IMR-90 (cell line): Measurements from ENCODE around the gene ZNF521. TPM values are rescaled to one million over a fixed set of nuclear protein-coding genes. Genes with fewer than 3 reads are reported as not detected.

Source experiments
- ATAC-seq: fragments of 200-7000 bp; cut with Tn5 transposase; 2 replicates; pipeline ENCODE4 v1.9.1; 2020; ENCODE audit warnings: low read depth, mild to moderate bottlenecking, moderate library complexity
- BruUV-seq: library from RNA; stranded (reverse); fragments of 400-500 nt; replicated peaks from 2 replicates; lab custom pipeline; 2021; lab: Mats Ljungman, UMichigan
- CTCF ChIA-PET: fragments of 300-600 bp; formaldehyde crosslinking; extraction: SDS; loops from one replicate; lab custom pipeline; 2021; ENCODE audit warnings: antibody characterized with exemption; lab: Yijun Ruan, JAX
- POLR2A ChIA-PET: fragments of 300-600 bp; sonication (Branson Sonifier 250); formaldehyde crosslinking; loops from one replicate; lab custom pipeline; 2022; ENCODE audit warnings: antibody characterized with exemption; ENCODE audit not compliant: unreplicated experiment; lab: Charles Lee
- DNase-seq: peaks from one replicate; pipeline ENCODE4 v3.0.0; 2013
- H2AFZ ChIP-seq: replicated peaks from 2 replicates; pipeline ENCODE3; 2013; ENCODE audit warnings: low read length, mild to moderate bottlenecking; ENCODE audit not compliant: poor library complexity
- H2AK5ac ChIP-seq: 2 replicates; pipeline ENCODE4 v1.6.1; 2013; ENCODE audit warnings: low read depth, low read length, inconsistent platforms
- H2AK9ac ChIP-seq: replicated peaks from 2 replicates; pipeline ENCODE3; 2013; ENCODE audit warnings: mild to moderate bottlenecking, low read depth, low read length, moderate library complexity; ENCODE audit not compliant: poor library complexity
- H2BK120ac ChIP-seq: 2 replicates; pipeline ENCODE4 v1.6.1; 2013; ENCODE audit warnings: low read depth, low read length, inconsistent platforms
- H2BK15ac ChIP-seq: 3 replicates; pipeline ENCODE4 v1.6.1; 2013; ENCODE audit warnings: low read depth, low read length, inconsistent platforms
- H2BK20ac ChIP-seq: 2 replicates; pipeline ENCODE4 v1.6.1; 2013; ENCODE audit warnings: low read depth, mild to moderate bottlenecking, inconsistent platforms, low read length, moderate library complexity
- H2BK5ac ChIP-seq: 2 replicates; pipeline ENCODE4 v1.6.1; 2013; ENCODE audit warnings: mild to moderate bottlenecking, low read depth, low read length, inconsistent platforms; ENCODE audit not compliant: poor library complexity, severe bottlenecking
- H3K14ac ChIP-seq: replicated peaks from 2 replicates; pipeline ENCODE4 v1.6.1; 2013; ENCODE audit warnings: low read depth, low read length, inconsistent platforms
- H3K18ac ChIP-seq: 2 replicates; pipeline ENCODE4 v1.6.1; 2013; ENCODE audit warnings: low read depth, low read length, control low read depth
- H3K23ac ChIP-seq: 2 replicates; pipeline ENCODE4 v1.6.1; 2013; ENCODE audit warnings: low read depth, low read length, inconsistent platforms
- H3K27ac ChIP-seq: 2 replicates; pipeline ENCODE4 v1.5.1; 2013; ENCODE audit warnings: mild to moderate bottlenecking, control low read depth, low read length; ENCODE audit not compliant: insufficient read depth
- H3K27me3 ChIP-seq: 2 replicates; pipeline ENCODE4 v1.6.1; 2013; ENCODE audit warnings: low read length; ENCODE audit not compliant: control insufficient read depth, insufficient read depth
- H3K36me3 ChIP-seq: 2 replicates; pipeline ENCODE4 v1.6.1; 2013; ENCODE audit warnings: low read length, mixed read lengths; ENCODE audit not compliant: control insufficient read depth, insufficient read depth
- H3K4ac ChIP-seq: 2 replicates; pipeline ENCODE4 v1.6.1; 2013; ENCODE audit warnings: low read depth, low read length, inconsistent platforms
- H3K4me1 ChIP-seq: 2 replicates; pipeline ENCODE4 v1.6.1; 2013; ENCODE audit warnings: low read length, mixed read lengths; ENCODE audit not compliant: control insufficient read depth, insufficient read depth
- H3K4me2 ChIP-seq: 2 replicates; pipeline ENCODE4 v1.6.1; 2013; ENCODE audit warnings: low read depth, mild to moderate bottlenecking, control low read depth, low read length, moderate library complexity
- H3K4me3 ChIP-seq: 2 replicates; pipeline ENCODE4 v1.5.1; 2013; ENCODE audit warnings: low read depth, mild to moderate bottlenecking, control low read depth, low read length, moderate library complexity; ENCODE audit not compliant: insufficient read depth
- H3K56ac ChIP-seq: 2 replicates; pipeline ENCODE4 v1.6.1; 2013; ENCODE audit warnings: low read length, inconsistent platforms; ENCODE audit not compliant: insufficient read depth; ENCODE audit errors: extremely low read depth
- H3K79me1 ChIP-seq, 2 experiments: 2 replicates each; pipeline ENCODE4 v1.6.1; 2013; ENCODE audit warnings: low read length in 2 of 2, inconsistent platforms in 1 of 2, low read depth in 1 of 2
- H3K9ac ChIP-seq: 2 replicates; pipeline ENCODE4 v1.6.1; 2013; ENCODE audit warnings: low read depth, low read length, control low read depth
- H3K9me1 ChIP-seq: 2 replicates; pipeline ENCODE4 v1.6.1; 2013; ENCODE audit warnings: low read length, inconsistent platforms; ENCODE audit not compliant: insufficient read depth
- H3K9me3 ChIP-seq: 2 replicates; pipeline ENCODE4 v1.6.1; 2013; ENCODE audit warnings: low read length; ENCODE audit not compliant: control insufficient read depth, insufficient read depth
- H4K20me1 ChIP-seq: 2 replicates; pipeline ENCODE4 v1.6.1; 2013; ENCODE audit warnings: low read length, inconsistent platforms; ENCODE audit not compliant: insufficient read depth
- H4K5ac ChIP-seq: 2 replicates; pipeline ENCODE4 v1.6.1; 2013; ENCODE audit warnings: mild to moderate bottlenecking, low read depth, low read length, control low read depth
- H4K8ac ChIP-seq, 2 experiments: 2 replicates each; pipeline ENCODE4 v1.6.1; 2013; ENCODE audit warnings: low read depth in 2 of 2, low read length in 2 of 2, control low read depth in 1 of 2, inconsistent platforms in 1 of 2
- H4K91ac ChIP-seq: 2 replicates; pipeline ENCODE4 v1.6.1; 2013; ENCODE audit warnings: low read depth, low read length, inconsistent platforms; ENCODE audit not compliant: insufficient read depth
- CEBPB ChIP-seq: IDR thresholded peaks from 2 replicates; pipeline ENCODE4 v1.6.1; 2012; ENCODE audit warnings: low read depth, low read length, improper control_type of control experiment
- ELK1 ChIP-seq: fragments of 150-350 bp; IDR thresholded peaks from 2 replicates; pipeline ENCODE4 v1.6.1; 2016; ENCODE audit warnings: low read depth, mild to moderate bottlenecking, low read length, moderate library complexity, borderline replicate concordance
- MAFK ChIP-seq: IDR thresholded peaks from 2 replicates; pipeline ENCODE4 v1.6.1; 2012; ENCODE audit warnings: low read depth, low read length, improper control_type of control experiment
- RAD21 ChIP-seq: IDR thresholded peaks from 2 replicates; pipeline ENCODE4 v1.6.1; 2012; ENCODE audit warnings: low read length, improper control_type of control experiment
- SMC3 ChIP-seq: fragments of 150-350 bp; IDR thresholded peaks from 2 replicates; pipeline ENCODE4 v1.6.1; 2016; ENCODE audit warnings: low read depth, mild to moderate bottlenecking, antibody characterized with exemption, low read length, moderate library complexity
- WGBS, 2 experiments: methylation state at CpG; one replicate each; pipeline versions ENCODE4 v1.1.5 to v1.1.7; 2013; ENCODE audit warnings: missing lambda C conversion rate in 2 of 2; ENCODE audit not compliant: insufficient read length in 1 of 2; ENCODE audit errors: extremely low coverage in 2 of 2; 5-methylcytosine and 5-hydroxymethylcytosine counted together
- dilution Hi-C: fragments of 300-500 bp; cut with HindIII; formaldehyde crosslinking; loops from one replicate; pipeline ENCODE4 v1.14.3; 2018; ENCODE audit warnings: low sequenced_read_pairs; ENCODE audit not compliant: unreplicated experiment
- in situ Hi-C: fragments of 300-500 bp; cut with MboI; formaldehyde crosslinking; loops from 3 replicates; pipeline ENCODE4 v1.14.3; 2019; ENCODE audit warnings: low sequenced_read_pairs, inconsistent platforms, mixed read lengths
- intact Hi-C: fragments of 100-400 bp; cut with micrococcal nuclease; formaldehyde crosslinking; loops from 2 replicates; pipeline ENCODE4 v1.10.0; 2022
- polyA plus RNA-seq, 3 experiments: library from polyadenylated mRNA; depleted of rRNA; stranded (reverse); fragments of >200 nt; gene quantifications; 2 replicates each; pipeline ENCODE4 v1.2.3, GENCODE V29; 2012; ENCODE audit warnings: low replicate concordance in 1 of 3
- total RNA-seq: library from RNA; depleted of rRNA; stranded (reverse); fragments of >200 nt; gene quantifications from 2 replicates; pipeline ENCODE4 v1.2.3, GENCODE V29; 2012

ZNF521 gene
- total and polyA plus RNA-seq, 2 of the 4 experiments (the other 2 are of a cell fraction): 21.5 to 59.3 TPM

- no CpG with 5 or more reads among the region's 1 CpG for WGBS, 2 experiments
- no TSS peak for BruUV-seq
- POLR2A ChIA-PET: interaction anchor here (1.3 kb wide), 1 partner anchor 10 kb away, joined by 5 read pairs; no protein-coding TSS in a partner anchor
Measured at GRCh38 chr18:25234322-25234639, 117.7 kb downstream of the ZNF521 start.

More at GRCh38 chr18:25234322-25234639, 117.7 kb downstream of the ZNF521 start:
- Histone ChIP-seq H2BK5ac (peak overlapping the region; percentile 77), H3K23ac (no peak overlapping the region), H3K4me3 (no peak overlapping the region), H3K14ac (no peak overlapping the region), H4K20me1 (no peaks in the 10 kb centered on the region), H4K8ac (no peak overlapping the region), H3K4me1 (peaks cover 14% of the 10 kb centered on the region), H3K36me3 (no peaks in the 10 kb centered on the region), H3K27ac (no peak overlapping the region), H4K5ac (no peak overlapping the region), H2AFZ (no peak overlapping the region), H3K4me2 (no peak overlapping the region; the same call in 1 of the 2 replicates), H2BK120ac (no peak overlapping the region), H3K4ac (no peak overlapping the region), H4K91ac (no peak overlapping the region), H2AK5ac (no peak overlapping the region), H3K9ac (no peak overlapping the region), H3K18ac (no peak overlapping the region), H3K79me1 (peaks cover 7 to 29% of the 10 kb centered on the region in 2 experiments; a peak in 3 of 4 replicates), H3K9me1 (peaks cover 9% of the 10 kb centered on the region), H2AK9ac (no peak overlapping the region), H2BK15ac (no peak overlapping the region), H3K56ac (no peak overlapping the region), H2BK20ac (no peak overlapping the region), H3K9me3 (no peaks in the 10 kb centered on the region), H3K27me3 (no peaks in the 10 kb centered on the region)
- no peak for ATAC-seq
- TF ChIP-seq RAD21 (no peak), CEBPB (no peak), SMC3 (no peak), ELK1 (no peak), MAFK (no peak)
- dilution Hi-C loops (no loop called here), in situ Hi-C loops (no loop called here), intact Hi-C loops (loop anchor here (5.0 kb wide), 2 partner anchors 53 to 118 kb away; partner anchors contain the start of gene ZNF521)
- CTCF ChIA-PET: no interaction called here
- DNase-seq: no peak
